Retinal pigment epithelial cell (primary cell): ENCODE data around the gene PTPN13.
"Not testable (repeated sequence)": the region's sequence is repeated elsewhere in the genome, so short reads cannot be mapped to it uniquely, and the experiment has no call there.

Experiments
- DNase-seq: peaks from one replicate; pipeline ENCODE4 v3.0.0-alpha.2; 2010; ENCODE audit warnings: low read depth
- H3K4me3 ChIP-seq: 2 replicates; pipeline ENCODE4 v1.5.1; 2011; ENCODE audit warnings: mild to moderate bottlenecking, low read length, control low read depth, moderate library complexity
- CTCF ChIP-seq: conservative IDR thresholded peaks from 2 replicates; pipeline ENCODE4 v1.5.1; 2011; ENCODE audit warnings: low read depth, low read length, control low read depth, inconsistent platforms

PTPN13 gene

GRCh38 chr4:86688026-86688425 lies 93.9 kb downstream of the PTPN13 start:
- no peak for TF ChIP-seq CTCF
- H3K4me3 ChIP-seq: no peak overlapping the region
- no peak for DNase-seq

DNA sequence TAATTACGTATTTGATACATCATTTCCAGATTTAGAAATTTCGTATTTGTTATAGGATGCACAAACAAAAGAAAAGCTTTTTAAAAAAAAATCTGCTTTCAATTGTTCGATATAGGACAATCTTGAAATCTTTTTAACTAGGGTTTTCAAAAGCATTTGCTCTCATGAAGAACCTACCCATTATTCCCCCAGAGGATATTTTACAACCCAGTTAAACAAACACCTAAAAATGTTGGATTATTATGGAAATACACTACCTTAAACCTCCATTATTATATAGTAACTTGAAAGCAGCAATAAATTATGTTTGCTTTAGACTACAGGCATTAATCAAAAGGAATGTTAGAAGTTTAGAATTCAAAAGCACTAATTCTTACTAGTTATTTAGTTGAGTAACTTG lies 110.5 kb downstream of the PTPN13 start:
- TF ChIP-seq CTCF: no peak
- no peak for DNase-seq
- no peak overlapping the region for H3K4me3 ChIP-seq

DNA sequence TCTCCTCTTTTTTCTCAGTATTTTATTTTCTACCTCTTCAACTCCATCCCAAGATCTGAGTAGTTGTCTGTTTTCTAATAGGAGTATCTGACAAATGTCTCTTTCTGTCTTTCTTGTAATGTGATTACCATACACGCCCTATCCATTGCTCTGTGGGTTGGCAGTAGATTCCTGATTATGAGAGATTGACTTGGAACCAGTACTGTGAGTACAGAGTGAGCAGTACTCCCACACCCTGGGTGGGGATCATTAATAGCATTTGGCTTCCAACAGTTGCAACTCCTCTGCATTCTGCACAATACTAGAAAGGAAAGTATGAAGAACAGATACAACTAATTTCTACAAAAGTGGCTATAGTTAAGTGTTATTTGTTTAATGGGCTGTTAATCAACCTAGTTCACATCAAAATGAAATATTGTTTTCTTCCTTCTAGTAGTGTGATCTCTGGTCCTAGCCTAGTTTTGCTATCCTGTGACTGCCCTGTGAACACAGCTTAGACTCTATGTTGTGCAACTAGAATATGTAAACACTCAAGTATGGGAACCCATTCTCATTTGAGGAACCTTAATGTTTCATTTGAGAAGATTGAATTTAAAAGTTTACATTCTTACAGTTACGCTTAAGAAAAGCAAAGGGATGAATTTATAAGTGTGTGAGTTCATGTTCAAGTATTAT lies 112.9 kb downstream of the PTPN13 start:
- TF ChIP-seq CTCF: no peak
- no peak overlapping the region for H3K4me3 ChIP-seq
- DNase-seq: no peak

GRCh38 chr4:86717651-86718050 lies 123.5 kb downstream of the PTPN13 start:
- TF ChIP-seq CTCF: no peak
- DNase-seq: no peak
- no peak overlapping the region for H3K4me3 ChIP-seq

DNA sequence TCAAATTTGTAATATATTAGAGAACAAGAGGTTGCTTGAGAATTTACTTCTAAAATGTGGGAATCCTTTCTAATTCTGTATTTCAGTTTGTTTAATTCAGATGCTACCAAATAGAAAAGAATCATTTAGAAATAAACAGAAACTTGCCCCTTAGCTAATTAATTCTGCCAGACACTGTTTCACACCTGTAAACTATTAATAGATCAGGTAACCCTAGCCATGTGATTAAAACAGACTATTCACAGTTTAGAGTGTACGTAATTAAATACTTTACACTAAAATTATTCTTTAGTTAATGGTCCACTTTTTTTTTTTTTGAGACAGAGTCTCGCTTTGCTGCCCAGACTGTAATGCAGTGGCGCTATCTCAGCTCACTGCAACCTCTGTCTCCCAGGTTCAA lies 124.0 kb downstream of the PTPN13 start:
- no peak overlapping the region for H3K4me3 ChIP-seq
- no peak for TF ChIP-seq CTCF
- no peak for DNase-seq

GRCh38 chr4:86719149-86719548 lies 125.0 kb downstream of the PTPN13 start:
- DNase-seq, H3K4me3 ChIP-seq: not testable (repeated sequence)

DNA sequence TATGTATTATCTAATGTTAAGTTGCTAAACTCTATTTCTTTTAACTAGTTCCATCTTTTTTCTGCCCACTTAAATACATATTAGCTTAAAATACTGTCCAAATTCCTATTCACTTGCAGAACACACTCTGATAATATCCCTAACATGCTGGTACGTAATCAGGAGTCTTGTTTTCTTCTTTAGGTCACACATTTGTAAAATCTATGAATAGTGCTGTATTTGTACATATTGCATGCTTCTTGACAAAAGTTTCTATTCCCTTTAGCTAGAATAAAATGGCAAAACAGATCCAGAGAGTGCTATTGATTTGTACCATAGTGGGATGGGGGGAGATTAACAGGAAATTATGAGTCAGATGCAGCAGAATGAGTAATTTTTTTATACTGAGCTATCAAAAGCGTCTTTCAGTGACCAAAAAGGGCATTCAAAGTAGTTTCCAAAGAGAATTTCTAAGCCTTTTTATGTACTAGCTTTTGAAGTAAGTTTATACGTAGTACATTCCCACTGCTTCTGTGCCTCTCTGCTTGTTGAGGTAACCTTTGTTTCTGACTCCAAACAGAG lies 126.5 kb downstream of the PTPN13 start:
- no peak overlapping the region for H3K4me3 ChIP-seq
- TF ChIP-seq CTCF: no peak
- DNase-seq: peak; percentile 15
